Posterior vena cava (tissue), 2 donors: ENCODE data around the gene ERC1. TPM values are rescaled to one million over a fixed set of nuclear protein-coding genes. Genes with fewer than 3 reads are reported as not detected.

Experiments used
- DNase-seq: peaks from one replicate; pipeline ENCODE4 v3.0.0-alpha.2; 2020; ENCODE audit warnings: low spot score
- intact Hi-C, 2 donors: fragments of 100-400 bp; cut with DNase I; formaldehyde crosslinking; loops; one replicate each; pipeline versions ENCODE4 v1.14.1 to v1.14.2; 2022 to 2023
- total RNA-seq, 2 donors: library from RNA; stranded (reverse); fragmentation: NEBNext Ultra II Directional; extraction: Animal tissue kit (Norgen Biotek cat#: 25700); gene quantifications; one replicate each; pipeline ENCODE4 v1.2.1, GENCODE V29; 2021
- donor health status: DM: yes; HTN: yes; CAD: no.
- donor health status: DM: yes; HTN: yes; CAD: no.

ERC1 gene
- total RNA-seq, 2 donors from 2014 or later = 84.0 to 92.2 TPM

DNA sequence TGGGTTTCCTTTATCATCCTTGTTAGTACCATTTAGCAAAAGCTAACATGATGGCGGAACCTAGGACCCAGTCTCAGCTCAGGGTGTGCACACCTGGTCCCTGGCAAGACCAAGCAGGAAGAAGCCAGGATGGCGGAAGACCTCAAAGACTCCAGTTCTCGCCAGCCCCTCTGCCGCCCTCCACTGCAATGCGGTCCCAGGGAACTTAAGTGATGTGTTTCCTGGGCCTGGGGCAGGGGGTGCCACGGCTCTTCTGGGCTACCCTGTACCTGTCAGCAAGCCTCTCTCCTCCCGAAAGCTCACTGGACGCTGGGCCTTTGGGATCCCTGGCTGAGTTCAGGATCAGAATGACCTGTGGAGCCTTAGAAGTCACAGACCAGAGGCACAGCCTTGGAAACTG is 532.0 kb downstream of the ERC1 start:
- peak; percentile 41 for DNase-seq

DNA sequence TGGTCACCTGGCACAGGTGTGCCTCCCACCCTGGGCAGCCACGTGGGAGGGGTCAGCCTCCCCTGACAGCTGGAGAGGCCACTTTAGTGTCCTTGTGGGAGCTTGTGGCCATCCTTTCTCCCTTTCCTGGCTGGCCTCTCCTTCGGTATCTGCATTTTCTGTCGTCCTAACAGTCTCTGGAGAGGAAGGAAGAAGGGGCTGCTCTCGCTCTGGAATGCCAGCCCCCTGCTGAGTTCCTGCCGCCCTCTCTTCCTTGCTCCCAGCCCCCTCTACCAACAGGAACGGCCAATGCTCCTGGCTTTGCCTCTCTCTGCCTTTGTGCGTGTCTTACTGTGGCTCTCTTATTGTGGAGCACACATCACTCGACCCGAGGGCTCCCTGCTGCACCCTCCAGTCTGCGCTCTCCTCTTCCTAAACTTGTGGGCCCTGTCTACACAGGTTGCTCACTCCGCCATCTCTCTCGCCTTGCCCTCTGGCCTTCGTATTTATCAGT is 532.6 kb downstream of the ERC1 start:
- peak; percentile 56 for DNase-seq
- intact Hi-C loops = no loop called here

More for the DNA sequence above, 532.0 kb downstream of the ERC1 start:
- intact Hi-C loops = no loop called here

DNA sequence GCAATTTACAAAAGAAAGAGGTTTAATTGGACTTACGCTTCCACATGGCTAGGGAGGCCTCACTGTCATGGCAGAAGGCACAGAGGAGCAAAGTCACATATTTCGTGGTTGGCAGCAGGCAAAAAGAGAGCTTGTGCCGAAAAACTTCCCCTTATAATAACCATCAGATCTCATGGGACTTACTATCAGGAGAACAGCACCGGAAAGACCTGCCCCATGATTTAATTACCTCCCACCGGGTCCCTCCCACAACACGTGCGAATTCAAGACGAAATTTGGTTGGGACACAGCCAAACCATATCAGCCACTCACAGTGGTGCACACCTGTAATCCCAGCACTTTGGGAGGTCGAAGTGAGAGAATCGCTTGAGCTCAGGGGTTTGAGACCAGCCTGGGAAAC is 534.8 kb downstream of the ERC1 start:
- no peak for DNase-seq
- intact Hi-C loops = no loop called here

DNA sequence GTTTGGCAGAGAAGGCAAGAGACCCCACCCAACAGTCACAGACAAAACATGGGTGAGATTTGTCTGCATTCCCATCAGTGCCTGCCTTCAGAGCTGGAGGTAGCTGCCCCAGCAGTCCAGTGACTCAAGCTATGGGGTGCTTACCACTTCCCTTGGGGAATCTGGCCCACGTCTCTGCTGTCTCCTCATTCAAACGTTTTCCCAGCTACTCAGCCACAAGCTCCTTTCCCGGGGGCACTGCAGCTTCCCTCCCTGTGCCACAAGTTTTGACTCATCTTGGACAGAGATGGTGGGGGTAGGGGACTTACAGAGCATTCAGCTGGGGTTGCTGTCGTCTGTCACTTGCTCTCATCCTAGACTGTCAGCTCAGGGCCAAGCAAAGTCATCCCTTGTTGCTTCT is 536.8 kb downstream of the ERC1 start:
- no peak for DNase-seq
- intact Hi-C loops = no loop called here

DNA sequence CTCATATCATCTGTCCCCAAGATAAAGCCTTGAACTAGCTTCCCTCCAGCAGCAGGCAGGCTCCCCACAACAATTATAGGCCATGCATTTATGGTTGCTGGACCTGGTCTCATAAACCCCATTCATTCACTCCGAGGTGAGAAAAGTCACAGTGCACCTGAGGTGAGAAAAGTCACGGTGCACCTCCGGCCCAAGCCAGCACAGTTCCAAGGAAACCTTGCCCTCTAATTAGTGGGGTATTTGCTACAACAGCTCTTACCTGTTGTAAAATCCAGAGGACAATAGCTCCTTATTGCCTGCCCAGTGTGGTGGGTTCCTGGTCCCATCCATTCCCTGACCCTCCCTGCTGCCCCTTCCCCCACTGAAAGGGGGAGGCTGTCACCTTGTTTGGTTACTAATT is 537.8 kb downstream of the ERC1 start:
- DNase-seq = no peak
- intact Hi-C loops = no loop called here

DNA sequence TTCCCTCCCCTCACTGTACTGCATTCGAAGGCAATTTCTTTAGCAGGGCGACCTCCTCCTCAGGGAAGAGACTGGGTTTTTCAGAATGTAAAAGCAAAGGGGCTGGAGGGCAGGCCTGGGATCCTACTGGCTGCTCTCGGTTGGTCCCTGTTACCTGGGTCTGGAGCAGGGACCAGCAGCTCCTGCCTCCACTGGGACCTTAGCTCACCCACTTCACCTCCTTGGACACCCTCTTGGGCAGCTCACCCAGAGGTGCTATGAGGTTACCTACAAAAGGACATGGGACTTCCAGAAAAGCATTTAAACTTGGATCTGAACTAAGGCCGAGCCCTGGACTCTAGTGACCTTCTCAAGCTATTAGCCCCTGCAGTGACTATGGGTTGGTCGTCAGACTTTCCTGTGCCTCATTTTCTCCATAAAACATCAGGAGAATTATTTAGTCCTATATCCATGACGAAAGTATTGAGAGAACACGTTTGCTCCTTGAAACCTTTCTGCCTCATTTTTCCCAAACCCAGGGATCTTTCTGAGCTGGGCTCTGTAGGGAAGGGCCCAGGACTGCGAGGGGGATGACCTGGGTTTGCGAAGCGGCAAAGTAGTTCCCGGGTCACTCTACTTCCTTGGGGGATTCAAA is 538.3 kb downstream of the ERC1 start:
- intact Hi-C loops = no loop called here
- no peak for DNase-seq

DNA sequence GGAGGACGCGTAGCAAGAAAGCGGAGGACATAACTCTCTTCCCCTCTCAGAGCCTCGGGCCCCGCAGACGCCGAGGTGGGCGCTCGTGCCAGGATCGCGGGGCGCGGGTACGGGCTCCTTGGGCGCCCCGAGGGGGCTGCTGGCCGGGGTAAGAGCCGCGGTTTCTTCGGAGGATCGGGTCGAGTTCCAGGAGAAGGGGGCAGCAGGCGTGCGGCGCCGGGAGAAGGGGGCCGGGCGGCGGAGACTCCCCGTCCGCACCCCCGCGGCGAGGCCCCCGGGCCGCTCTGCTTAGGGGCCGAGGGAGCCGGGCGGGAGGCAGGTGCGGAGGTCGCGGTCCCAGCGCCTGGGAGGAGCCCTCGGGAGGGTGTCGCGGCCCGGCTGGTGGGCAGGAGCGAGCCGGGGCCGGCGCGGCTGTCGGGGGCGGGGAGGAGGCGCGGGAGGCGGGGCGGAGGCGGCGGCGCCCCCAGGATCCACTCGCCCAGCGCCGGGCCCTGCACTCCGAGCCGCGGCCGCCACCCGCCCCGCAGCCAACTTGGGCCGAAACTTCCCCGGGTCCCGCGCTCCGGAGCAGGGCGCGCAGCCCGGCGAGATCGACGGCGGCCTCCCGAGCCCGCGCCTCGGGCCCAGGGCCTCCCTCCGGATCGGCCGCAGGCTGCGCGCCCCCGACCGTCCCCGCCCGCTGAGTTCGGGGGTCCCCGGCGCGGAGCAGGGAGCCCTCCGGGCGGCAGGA is 539.0 kb downstream of the ERC1 start:
- intact Hi-C loops = no loop called here

DNA sequence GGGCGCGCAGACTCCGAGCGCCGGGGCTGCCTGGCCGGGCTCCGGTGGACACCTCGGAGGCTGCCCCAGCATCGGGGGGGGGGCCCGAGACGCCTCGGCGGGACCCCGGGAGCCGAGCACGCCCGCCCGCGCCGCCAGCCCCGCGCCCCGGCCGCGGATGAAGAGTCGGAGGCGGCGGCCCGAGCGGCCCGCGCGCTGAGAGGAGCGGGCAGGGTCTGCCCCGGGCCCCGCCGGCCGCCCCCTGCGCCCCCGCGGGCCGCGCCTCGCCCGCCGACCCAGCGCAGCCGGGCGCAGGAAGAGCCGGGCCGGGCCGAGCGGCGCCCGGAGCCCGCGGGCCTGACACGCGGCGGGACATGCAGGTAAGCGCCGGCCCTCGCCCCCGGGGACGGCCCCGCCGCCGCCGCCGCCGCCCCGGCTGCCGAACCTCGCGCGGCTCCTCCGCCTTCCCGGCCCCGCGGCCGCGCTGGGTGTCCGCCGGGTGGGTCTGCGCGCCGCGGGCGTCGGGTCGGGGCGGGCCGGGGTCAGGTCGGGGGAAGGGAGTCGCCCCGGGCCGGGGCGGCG is 539.6 kb downstream of the ERC1 start:
- no peak for DNase-seq
- intact Hi-C loops = no loop called here

More for the DNA sequence above, 539.0 kb downstream of the ERC1 start:
- DNase-seq = no peak

DNA sequence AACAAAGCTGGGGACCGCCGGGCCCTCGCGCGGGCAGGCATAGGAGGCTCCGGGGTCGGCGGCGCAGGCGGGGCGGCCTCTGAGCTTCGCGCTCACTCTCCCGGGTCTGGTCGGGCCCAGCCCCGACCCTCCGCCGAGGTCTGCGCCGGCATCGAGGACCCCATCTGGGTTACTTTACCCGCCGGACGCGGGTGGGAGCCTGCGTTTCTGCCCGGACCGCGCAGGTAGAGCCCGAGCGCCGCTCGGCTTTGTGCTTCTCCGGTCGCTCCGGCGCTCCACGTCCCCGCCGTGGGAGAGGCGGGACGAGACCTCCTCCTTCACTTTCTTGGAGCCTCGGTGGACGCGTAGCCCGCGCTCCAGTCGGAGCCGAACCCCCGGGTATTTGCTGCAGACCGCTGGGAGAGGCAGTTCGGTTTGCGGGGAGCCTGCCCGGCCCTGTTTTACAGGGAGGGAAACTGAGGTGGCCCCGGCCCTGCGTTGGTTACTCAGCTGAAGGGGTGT is 540.2 kb downstream of the ERC1 start:
- intact Hi-C loops = no loop called here
- DNase-seq = peak; percentile 80

DNA sequence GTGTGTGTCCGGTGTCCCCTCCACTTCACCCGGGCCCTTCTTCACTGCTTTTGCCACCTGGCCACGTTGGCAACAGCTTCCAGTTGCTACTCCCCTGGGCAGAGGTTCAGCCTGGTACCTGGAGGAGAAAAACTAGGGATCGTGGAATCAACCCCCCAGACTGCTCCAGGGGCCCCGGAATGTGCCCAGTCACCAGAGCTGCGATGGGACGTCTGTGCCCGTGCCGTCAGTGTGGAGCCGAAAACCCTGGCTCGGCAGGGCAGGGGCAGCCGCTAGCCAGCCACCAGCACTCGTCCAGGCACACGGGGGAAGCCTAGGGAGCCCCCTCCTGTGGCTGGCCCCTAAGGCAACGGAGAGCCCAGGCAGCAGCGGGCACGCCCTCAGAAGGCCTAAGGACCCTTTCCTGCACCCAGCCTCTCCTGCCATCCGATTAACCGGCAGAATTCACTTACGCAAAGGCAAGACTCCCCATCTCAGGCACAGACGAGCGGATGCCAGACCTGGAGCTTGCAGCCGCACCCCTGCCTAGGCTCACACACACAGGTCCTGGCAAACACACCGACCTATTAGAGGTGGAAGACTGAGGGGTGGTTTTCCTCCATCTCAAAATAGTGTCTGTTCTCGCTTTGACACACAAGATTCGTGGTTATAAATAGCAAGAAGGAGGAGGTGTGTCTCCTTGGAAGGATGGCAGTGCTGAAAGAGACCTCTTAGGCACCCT is 540.8 kb downstream of the ERC1 start:
- intact Hi-C loops = no loop called here
- DNase-seq = peak; percentile 68

DNA sequence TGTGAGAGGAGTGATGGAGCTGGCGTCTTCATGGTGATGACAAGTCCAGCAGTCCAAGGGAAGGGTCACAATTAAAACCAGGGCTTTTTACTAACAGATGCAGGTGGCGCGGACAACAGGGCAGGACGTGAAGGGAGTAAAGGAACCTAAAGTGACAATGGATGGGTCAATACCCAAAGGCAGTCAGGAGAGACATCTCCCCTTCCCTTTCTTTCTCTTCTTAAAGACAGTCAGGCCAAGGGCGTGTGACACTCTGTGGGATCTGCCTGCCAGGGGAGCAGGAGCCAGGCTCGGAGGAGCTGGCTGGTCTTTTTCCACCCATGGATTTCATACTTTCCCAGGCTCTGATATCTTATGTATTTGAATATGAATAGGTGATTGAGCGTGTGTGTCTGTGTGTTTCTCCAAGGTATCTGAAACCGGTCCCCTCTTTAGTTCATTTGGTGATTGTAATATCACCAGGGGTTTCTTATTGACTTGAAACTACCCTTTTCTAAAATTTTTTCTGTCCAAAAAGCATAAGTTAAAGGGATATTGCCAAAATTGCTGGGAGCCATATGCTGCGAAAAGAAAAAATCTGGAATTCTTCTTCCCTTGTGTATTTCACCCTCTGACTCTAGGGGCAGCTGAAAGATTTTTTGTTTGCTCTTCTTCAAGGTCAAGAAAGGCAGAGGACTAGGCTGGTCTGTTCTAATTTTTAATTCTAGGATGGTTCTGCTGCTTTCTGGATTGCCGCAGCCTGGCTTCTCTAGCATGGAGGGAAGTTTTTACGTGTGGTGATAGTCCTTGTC is 541.5 kb downstream of the ERC1 start:
- intact Hi-C loops = no loop called here
- DNase-seq = no peak

DNA sequence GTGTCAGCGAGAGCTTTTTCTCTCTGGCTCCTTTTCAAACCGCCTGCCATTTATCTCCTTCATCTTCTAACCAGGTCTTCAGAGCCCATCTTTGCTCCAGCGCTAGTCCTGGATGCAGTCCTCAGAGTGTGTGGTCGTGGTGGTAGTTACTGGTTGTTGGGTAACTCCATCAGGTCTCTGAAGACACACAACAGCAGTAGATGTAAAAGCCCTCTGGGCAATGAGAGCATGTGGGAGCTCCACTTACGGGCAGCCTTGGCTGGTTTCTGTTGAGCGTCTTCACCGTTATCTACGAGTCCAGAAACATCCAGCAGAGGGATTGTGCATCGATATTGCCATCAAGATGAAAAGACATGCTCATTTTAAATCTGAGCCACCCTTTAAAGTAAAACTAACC is 542.2 kb downstream of the ERC1 start:
- intact Hi-C loops = no loop called here
- no peak for DNase-seq

DNA sequence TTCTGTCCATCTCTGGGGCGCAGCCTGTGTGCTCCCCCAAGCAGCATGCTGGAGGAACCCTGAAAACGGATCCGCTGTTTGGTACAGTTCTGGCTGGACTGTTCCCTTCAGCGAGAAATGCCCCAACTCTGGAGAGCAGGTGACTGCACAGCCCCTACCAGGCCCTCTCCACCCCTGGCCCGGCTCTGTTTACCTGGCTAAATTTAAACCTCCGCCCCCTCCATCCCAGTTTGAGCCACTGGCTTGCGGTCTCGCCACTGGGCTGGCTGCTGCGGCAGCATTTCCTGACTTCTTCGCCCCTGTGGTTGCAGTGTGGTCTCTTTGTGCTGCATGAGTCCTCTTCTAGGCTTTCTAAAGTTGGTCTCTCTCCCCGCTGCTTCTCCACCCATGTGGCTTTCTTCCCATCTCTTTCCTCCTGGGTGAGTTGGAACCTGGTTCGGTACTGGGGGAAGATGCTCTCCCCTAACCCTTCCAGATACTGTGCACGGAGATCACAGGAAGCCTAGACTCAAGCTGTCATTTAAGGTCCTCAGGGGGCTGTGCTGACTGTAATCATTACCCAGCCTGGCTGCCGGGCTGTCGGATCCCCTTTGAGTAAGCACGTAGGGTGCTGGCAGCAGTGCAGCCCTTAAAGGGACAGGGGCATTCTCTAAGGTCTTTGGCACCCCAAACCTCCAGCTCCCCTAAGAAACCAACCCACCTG is 542.7 kb downstream of the ERC1 start:
- no peak for DNase-seq
- intact Hi-C loops = no loop called here

DNA sequence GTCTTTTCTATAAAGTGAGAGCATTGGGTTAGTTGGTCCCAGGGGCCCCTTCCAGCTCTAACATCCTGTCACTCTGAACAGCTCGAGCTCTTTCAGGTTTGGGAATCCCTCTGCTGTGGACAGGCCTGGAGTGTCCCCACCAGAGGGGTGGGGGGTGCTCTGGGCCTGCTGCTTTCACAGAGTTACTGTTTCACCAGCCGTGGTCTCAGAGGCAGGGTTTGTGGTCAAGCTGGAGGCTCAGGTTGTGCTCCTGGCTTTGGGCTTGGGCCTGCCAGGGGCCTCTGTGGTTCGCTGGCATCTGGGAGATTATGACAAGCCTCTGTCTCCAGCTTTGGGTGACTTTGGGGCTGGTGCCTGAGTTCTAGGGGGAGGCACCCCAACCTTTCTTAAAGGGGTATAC is 543.7 kb downstream of the ERC1 start:
- intact Hi-C loops = no loop called here
- no peak for DNase-seq

DNA sequence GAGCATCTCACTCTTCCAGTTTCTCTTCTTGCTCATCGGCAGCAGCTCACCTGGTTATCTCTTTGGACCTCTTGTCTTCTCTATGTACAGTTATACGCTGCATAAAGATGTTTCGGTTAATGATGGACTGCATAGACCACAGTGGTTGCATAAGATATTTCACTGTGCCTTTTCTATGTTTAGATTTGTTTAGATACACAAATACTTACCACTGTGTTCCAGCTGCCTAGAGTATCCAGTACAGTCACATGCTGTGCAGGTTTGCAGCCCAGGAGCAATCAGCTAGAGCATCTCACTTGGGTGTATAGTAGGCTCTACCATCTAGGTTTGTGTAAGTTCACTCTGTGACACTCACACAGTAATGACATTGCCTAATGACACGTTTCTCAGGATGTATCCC is 545.8 kb downstream of the ERC1 start:
- no peak for DNase-seq
- intact Hi-C loops = no loop called here

DNA sequence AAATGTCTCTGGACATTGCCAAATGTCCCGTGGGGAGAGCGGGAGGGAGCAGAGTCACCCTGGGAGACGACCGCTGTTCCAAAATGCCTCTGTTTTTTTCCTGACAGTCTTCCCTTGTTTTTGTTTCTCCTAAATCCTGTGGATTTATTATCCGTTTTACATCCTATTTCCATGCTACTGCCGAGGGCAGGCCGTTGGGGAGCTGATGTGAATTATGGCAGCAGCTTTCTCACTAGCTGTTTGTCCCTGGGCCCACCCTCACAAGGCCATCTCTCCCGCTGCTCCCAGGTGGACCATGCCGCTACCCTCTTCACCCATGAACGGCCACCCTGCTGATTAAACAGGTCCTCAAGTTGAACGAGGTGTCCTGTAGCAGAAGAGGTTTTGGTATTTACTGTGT is 548.1 kb downstream of the ERC1 start:
- DNase-seq = no peak
- intact Hi-C loops = no loop called here

DNA sequence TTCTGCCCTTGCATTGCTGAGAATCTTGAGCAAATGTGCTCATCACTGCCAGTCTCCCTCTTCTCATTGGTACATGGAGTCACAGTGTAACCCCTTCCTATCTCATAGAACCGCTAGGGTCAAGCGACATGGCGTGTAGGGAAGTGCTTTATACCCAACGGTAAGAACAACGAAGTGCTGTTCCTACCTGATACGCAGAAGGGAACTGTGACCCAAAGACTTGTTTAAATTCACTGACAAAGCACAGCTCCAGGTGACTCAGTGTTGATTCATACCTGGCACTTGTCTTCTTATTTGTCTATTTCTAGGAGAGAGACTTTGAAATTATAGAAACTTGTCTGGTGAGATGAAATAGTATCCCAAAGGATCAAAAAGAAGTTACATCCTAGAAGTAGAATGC is 549.7 kb downstream of the ERC1 start:
- intact Hi-C loops = no loop called here
- no peak for DNase-seq

DNA sequence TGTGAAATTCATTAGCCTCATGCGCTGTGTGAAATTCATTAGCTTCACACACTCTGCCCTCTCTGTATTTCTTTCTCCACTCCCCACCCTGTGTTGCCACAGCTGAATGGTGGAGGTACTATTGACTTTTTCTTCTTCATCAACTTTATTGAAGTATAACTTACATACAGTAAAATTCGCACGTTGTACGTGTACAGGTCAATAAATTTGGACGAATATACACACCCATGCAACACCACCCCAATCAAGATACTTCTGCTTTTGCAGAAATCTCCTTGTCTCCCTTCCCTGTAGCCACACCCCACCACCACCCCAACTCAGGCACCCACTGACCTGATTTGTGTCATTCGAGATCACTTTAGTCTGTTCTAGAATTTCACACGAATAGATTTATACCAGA is 551.6 kb downstream of the ERC1 start:
- intact Hi-C loops = no loop called here
- no peak for DNase-seq
